ENCODE data around the gene SH3BP4.

Gene SH3BP4

GRCh38 chr2:234949762-234950434 is 1.9 kb upstream of the SH3BP4 start:
- no peak for DNase-seq

- no peak for DNase-seq
Measured at GRCh38 chr2:234950435-234950729, 1.4 kb upstream of the SH3BP4 start.

GRCh38 chr2:234950730-234951663 is 820 bp upstream of the SH3BP4 start:
- no peak for DNase-seq

GRCh38 chr2:234952270-234953115 is 676 bp downstream of the SH3BP4 start:
- no peak for DNase-seq

GRCh38 chr2:234953116-234954031 is 1.6 kb downstream of the SH3BP4 start:
- DNase-seq = no peak

- no peak for DNase-seq
Measured at GRCh38 chr2:234954551-234954992, 2.8 kb downstream of the SH3BP4 start.

GRCh38 chr2:234955091-234955591 is 3.3 kb downstream of the SH3BP4 start:
- no peak for DNase-seq

GRCh38 chr2:234955971-234956509 is 4.2 kb downstream of the SH3BP4 start:
- no peak for DNase-seq

- DNase-seq = no peak
Measured at GRCh38 chr2:234957834-234958135, 6.0 kb downstream of the SH3BP4 start.

GRCh38 chr2:234958311-234958710 is 6.5 kb downstream of the SH3BP4 start:
- DNase-seq = no peak

GRCh38 chr2:234958746-234959395 is 7.1 kb downstream of the SH3BP4 start:
- no peak for DNase-seq

GRCh38 chr2:234960175-234961088 is 8.6 kb downstream of the SH3BP4 start:
- no peak for DNase-seq

GRCh38 chr2:234961784-234962183 is 10.0 kb downstream of the SH3BP4 start:
- no peak for DNase-seq

GRCh38 chr2:234963773-234964615 is 12.2 kb downstream of the SH3BP4 start:
- no peak for DNase-seq

GRCh38 chr2:234964631-234965461 is 13.0 kb downstream of the SH3BP4 start:
- no peak for DNase-seq

GRCh38 chr2:234966340-234966739 is 14.5 kb downstream of the SH3BP4 start:
- DNase-seq = no peak

- DNase-seq = no peak
Measured at GRCh38 chr2:234967201-234967869, 15.5 kb downstream of the SH3BP4 start.

GRCh38 chr2:234967870-234968208 is 16.0 kb downstream of the SH3BP4 start:
- no peak for DNase-seq
